ENCODE measurements around the gene NRARP. TPM values are rescaled to one million over a fixed set of nuclear protein-coding genes. Genes with fewer than 3 reads are reported as not detected.
A peak's percentile ranks its signal among the peaks of the same experiment; 100 is the strongest.

Gene NRARP
- total and polyA plus RNA-seq, 8 donors, result 1.2 to 323 (median 3.5) TPM

- WGBS, 5 donors, result 74 to 85% (median 79%) methylated on average over 10 to 15 of the region's 15 CpGs
- Histone ChIP-seq H3K4me3 (no peak overlapping the region), H3K27me3 (peaks cover 0 to 39% (median 28%) of the 10 kb centered on the region in 3 donors), H3K27ac (peak overlapping the region in 1 of 5 donors; percentile 83), H3K36me3 (no peaks in the 10 kb centered on the region), H3K4me1 (peaks cover 54 to 70% (median 60%) of the 10 kb centered on the region in 4 donors), H3K9me3 (no peaks in the 10 kb centered on the region)
- TF ChIP-seq POLR2A (IDR thresholded peaks at IDR 0.05) (no peak), CTCF (IDR thresholded peaks at IDR 0.05) (no peak), EP300 (IDR thresholded peaks at IDR 0.05) (no peak), POLR2AphosphoS5 (IDR thresholded peaks at IDR 0.05) (no peak)
- intact Hi-C loops (cut with DNase I; ENCODE audit: low total_unique reads), result loop anchor here (10.0 kb wide), 1 partner anchor 95 kb away; no protein-coding TSS in a partner anchor
- peak in 1 of 2 donors; percentile 12 for DNase-seq
These were observed 7.5 kb upstream of the NRARP start for GRCh38 chr9:137309368-137310188.

- H3K36me3 ChIP-seq, result no peaks in the 10 kb centered on the region
- 49 to 64% (median 62%) methylated on average over 17 to 20 of the region's 20 CpGs for WGBS, 5 donors
- intact Hi-C loops (cut with DNase I; ENCODE audit: low total_unique reads), result loop anchor here (10.0 kb wide), 1 partner anchor 97 kb away; no protein-coding TSS in a partner anchor
- TF ChIP-seq CTCF (IDR thresholded peaks at IDR 0.05) (no peak), POLR2AphosphoS5 (IDR thresholded peaks at IDR 0.05) (no peak), POLR2A (IDR thresholded peaks at IDR 0.05) (no peak), EP300 (IDR thresholded peaks at IDR 0.05) (no peak)
- H3K4me1 ChIP-seq, result peaks cover 58 to 71% (median 66%) of the 10 kb centered on the region in 4 donors
- DNase-seq, result peak in 1 of 2 donors; percentile 44
- peaks cover 0 to 54% (median 28%) of the 10 kb centered on the region in 3 donors for H3K27me3 ChIP-seq
- no peak overlapping the region for H3K27ac ChIP-seq
- no peak overlapping the region for H3K4me3 ChIP-seq
- no peaks in the 10 kb centered on the region for H3K9me3 ChIP-seq
These were observed 6.1 kb upstream of the NRARP start for GRCh38 chr9:137308057-137308619.

DNA sequence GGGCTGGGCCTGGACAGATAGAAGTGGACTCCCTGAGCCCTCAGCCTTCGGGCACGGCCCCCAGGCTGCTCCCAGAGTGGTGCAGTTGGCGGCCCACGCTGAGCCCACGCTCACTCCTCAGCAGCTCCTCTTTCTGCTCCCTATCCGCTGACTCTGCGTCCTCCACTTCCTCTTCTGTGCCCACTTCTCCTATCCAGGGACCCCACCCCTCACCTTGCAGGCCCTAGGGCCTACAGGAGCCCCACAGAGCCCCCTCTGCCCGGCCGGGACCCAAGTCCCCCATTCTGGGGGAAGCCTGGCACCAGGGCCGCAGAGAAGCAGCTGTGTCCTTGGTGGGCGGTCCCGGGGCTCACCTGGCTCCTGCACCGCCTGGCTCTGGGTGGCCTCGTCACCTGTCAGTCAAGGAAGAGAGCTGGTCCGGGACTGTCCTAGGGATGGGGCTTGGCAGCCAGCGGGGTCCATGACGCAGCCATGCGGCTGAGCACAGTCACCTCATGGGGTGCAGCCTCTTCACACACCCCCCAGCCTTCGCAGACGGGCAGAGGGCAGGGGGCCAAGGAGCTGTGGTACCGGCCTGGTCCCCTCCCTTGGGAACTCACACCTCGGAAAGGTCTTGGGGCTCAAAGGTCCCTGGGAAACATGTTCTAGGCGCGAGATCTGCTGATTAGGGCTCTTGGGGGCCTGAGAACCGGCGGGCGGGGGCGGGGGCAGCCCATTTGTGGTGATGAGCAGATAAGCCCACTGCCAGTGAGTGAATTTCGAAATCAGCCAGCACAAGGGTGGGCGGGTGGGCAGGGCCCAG is 5.4 kb upstream of the NRARP start:
- peaks cover 63 to 77% (median 69%) of the 10 kb centered on the region in 4 donors for H3K4me1 ChIP-seq
- H3K9me3 ChIP-seq, result no peaks in the 10 kb centered on the region
- peak overlapping the region in 2 of 5 donors; percentile 4 to 8 for H3K27ac ChIP-seq
- peak in 1 of 2 donors; percentile 60 for DNase-seq
- peaks cover 0 to 61% (median 28%) of the 10 kb centered on the region in 3 donors for H3K27me3 ChIP-seq
- H3K4me3 ChIP-seq, result no peak overlapping the region
- 24 to 41% (median 30%) methylated on average over 20 to 30 of the region's 30 CpGs for WGBS, 5 donors
- intact Hi-C loops (cut with DNase I; ENCODE audit: low total_unique reads), result loop anchor here (10.0 kb wide), 1 partner anchor 97 kb away; no protein-coding TSS in a partner anchor
- H3K36me3 ChIP-seq, result no peaks in the 10 kb centered on the region
- TF ChIP-seq CTCF (IDR thresholded peaks at IDR 0.05), result no peak
- TF ChIP-seq EP300 (IDR thresholded peaks at IDR 0.05), result no peak
- TF ChIP-seq POLR2A (IDR thresholded peaks at IDR 0.05), result no peak
- no peak for TF ChIP-seq POLR2AphosphoS5 (IDR thresholded peaks at IDR 0.05)

- 18 to 34% (median 28%) methylated on average over 7 to 23 of the region's 23 CpGs for WGBS, 5 donors
- TF ChIP-seq CTCF (IDR thresholded peaks at IDR 0.05), result no peak
- TF ChIP-seq POLR2AphosphoS5 (IDR thresholded peaks at IDR 0.05), result no peak
- TF ChIP-seq EP300 (IDR thresholded peaks at IDR 0.05), result no peak
- no peak for TF ChIP-seq POLR2A (IDR thresholded peaks at IDR 0.05)
- peak in 1 of 2 donors; percentile 51 for DNase-seq
- Histone ChIP-seq H3K27me3 (peaks cover 0 to 62% (median 28%) of the 10 kb centered on the region in 3 donors), H3K9me3 (no peaks in the 10 kb centered on the region), H3K27ac (peak overlapping the region in 4 of 5 donors; percentile 69 to 82 (median 74)), H3K4me1 (peaks cover 59 to 72% (median 65%) of the 10 kb centered on the region in 4 donors), H3K4me3 (no peak overlapping the region), H3K36me3 (no peaks in the 10 kb centered on the region)
- intact Hi-C loops (cut with DNase I; ENCODE audit: low total_unique reads), result loop anchor here (10.0 kb wide), 1 partner anchor 98 kb away; no protein-coding TSS in a partner anchor
These were observed 4.8 kb upstream of the NRARP start for GRCh38 chr9:137306850-137307254.
